PC-9 (cell line): Measurements from ENCODE around the gene CCDC201.

Experiments
- CTCF ChIP-seq: fragments of 200-600 bp; sonication (generic); conservative IDR thresholded peaks from 2 replicates; pipeline ENCODE4 v1.6.1; 2017; ENCODE audit warnings: mixed run types, antibody characterized with exemption, mild to moderate bottlenecking, moderate library complexity
- EZH2 ChIP-seq: fragments of 200-600 bp; sonication (generic); IDR thresholded peaks from 2 replicates; pipeline ENCODE4 v1.8.0; 2017; ENCODE audit warnings: antibody characterized with exemption, low read depth

- TF ChIP-seq CTCF: no peak
- no peak for TF ChIP-seq EZH2
Observed at GRCh38 chr7:45890125-45890901, 17.4 kb upstream of the CCDC201 start.
